Measurements from ENCODE around the gene COL23A1. TPM values are rescaled to one million over a fixed set of nuclear protein-coding genes. Genes with fewer than 3 reads are reported as not detected.
"Not testable (repeated sequence)": the region's sequence is repeated elsewhere in the genome, so short reads cannot be mapped to it uniquely, and the experiment has no call there.

Gene COL23A1
- total RNA-seq, 1 experiment from 2014 or later: 15.0 TPM

DNA sequence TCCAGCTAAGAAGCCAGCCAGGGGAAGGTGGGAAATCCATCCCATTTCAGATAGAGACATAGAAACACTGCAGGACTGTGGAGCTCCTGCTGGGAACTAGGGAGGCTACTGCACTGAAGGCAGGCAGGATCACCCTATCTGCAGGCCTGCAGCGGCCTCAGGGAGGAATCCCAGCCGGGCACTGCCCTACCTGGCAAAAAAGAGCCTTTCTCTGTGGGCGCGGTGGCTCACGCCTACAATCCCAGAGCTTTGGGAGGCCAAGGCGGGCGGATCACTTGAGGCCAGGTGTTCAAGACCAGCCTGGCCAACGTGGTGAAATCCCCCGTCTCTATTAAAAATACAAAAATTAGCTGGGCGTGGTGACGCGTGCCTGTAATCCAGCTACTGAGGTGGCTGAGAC lies 286.2 kb downstream of the COL23A1 start:
- Mint-ChIP-seq H3K36me3 (peaks cover 2% of the 10 kb centered on the region; the same call in 1 of the 2 replicates), H3K4me1 (peaks cover 13% of the 10 kb centered on the region), H3K27ac (no peak overlapping the region), H3K4me3 (no peak overlapping the region), H3K27me3 (ENCODE audit: low read depth) (no peaks in the 10 kb centered on the region), H3K9me3 (peaks cover 8% of the 10 kb centered on the region; the same call in 1 of the 2 replicates)
- no peak for ATAC-seq
- POLR2A ChIA-PET: no interaction called here
- DNase-seq (ENCODE audit: low spot score): peak; percentile 6
- TF ChIP-seq ZNF121 (CRISPR knock-in tag; IDR thresholded peaks at IDR 0.05) (no peak), ZNF317 (CRISPR knock-in tag; IDR thresholded peaks at IDR 0.05; ENCODE audit: borderline replicate concordance, low read depth) (no peak), ZNF138 (CRISPR knock-in tag; conservative IDR thresholded peaks at IDR 0.05) (no peak), ZNF232 (CRISPR knock-in tag; IDR thresholded peaks at IDR 0.05) (no peak), ZNF671 (CRISPR knock-in tag; IDR thresholded peaks at IDR 0.05) (no peak), NR2C2 (CRISPR knock-in tag; IDR thresholded peaks at IDR 0.05) (no peak)
- TF ChIP-seq, protein P1, sequence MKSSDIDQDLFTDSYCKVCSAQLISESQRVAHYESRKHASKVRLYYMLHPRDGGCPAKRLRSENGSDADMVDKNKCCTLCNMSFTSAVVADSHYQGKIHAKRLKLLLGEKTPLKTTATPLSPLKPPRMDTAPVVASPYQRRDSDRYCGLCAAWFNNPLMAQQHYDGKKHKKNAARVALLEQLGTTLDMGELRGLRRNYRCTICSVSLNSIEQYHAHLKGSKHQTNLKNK (CRISPR knock-in tag; IDR thresholded peaks at IDR 0.05): no peak
- TF ChIP-seq, protein P2, sequence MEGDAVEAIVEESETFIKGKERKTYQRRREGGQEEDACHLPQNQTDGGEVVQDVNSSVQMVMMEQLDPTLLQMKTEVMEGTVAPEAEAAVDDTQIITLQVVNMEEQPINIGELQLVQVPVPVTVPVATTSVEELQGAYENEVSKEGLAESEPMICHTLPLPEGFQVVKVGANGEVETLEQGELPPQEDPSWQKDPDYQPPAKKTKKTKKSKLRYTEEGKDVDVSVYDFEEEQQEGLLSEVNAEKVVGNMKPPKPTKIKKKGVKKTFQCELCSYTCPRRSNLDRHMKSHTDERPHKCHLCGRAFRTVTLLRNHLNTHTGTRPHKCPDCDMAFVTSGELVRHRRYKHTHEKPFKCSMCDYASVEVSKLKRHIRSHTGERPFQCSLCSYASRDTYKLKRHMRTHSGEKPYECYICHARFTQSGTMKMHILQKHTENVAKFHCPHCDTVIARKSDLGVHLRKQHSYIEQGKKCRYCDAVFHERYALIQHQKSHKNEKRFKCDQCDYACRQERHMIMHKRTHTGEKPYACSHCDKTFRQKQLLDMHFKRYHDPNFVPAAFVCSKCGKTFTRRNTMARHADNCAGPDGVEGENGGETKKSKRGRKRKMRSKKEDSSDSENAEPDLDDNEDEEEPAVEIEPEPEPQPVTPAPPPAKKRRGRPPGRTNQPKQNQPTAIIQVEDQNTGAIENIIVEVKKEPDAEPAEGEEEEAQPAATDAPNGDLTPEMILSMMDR (IDR thresholded peaks at IDR 0.05): no peak
- TF ChIP-seq, protein P3, sequence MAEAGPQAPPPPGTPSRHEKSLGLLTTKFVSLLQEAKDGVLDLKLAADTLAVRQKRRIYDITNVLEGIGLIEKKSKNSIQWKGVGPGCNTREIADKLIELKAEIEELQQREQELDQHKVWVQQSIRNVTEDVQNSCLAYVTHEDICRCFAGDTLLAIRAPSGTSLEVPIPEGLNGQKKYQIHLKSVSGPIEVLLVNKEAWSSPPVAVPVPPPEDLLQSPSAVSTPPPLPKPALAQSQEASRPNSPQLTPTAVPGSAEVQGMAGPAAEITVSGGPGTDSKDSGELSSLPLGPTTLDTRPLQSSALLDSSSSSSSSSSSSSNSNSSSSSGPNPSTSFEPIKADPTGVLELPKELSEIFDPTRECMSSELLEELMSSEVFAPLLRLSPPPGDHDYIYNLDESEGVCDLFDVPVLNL (CRISPR knock-in tag; IDR thresholded peaks at IDR 0.05; ENCODE audit: borderline replicate concordance, low read depth): no peak
- TF ChIP-seq, protein P4, sequence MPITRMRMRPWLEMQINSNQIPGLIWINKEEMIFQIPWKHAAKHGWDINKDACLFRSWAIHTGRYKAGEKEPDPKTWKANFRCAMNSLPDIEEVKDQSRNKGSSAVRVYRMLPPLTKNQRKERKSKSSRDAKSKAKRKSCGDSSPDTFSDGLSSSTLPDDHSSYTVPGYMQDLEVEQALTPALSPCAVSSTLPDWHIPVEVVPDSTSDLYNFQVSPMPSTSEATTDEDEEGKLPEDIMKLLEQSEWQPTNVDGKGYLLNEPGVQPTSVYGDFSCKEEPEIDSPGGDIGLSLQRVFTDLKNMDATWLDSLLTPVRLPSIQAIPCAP (CRISPR knock-in tag; IDR thresholded peaks at IDR 0.05): no peak
- TF ChIP-seq, protein P5, sequence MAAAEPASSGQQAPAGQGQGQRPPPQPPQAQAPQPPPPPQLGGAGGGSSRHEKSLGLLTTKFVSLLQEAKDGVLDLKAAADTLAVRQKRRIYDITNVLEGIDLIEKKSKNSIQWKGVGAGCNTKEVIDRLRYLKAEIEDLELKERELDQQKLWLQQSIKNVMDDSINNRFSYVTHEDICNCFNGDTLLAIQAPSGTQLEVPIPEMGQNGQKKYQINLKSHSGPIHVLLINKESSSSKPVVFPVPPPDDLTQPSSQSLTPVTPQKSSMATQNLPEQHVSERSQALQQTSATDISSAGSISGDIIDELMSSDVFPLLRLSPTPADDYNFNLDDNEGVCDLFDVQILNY (CRISPR knock-in tag; IDR thresholded peaks at IDR 0.05): no peak
- TF ChIP-seq, protein P6, sequence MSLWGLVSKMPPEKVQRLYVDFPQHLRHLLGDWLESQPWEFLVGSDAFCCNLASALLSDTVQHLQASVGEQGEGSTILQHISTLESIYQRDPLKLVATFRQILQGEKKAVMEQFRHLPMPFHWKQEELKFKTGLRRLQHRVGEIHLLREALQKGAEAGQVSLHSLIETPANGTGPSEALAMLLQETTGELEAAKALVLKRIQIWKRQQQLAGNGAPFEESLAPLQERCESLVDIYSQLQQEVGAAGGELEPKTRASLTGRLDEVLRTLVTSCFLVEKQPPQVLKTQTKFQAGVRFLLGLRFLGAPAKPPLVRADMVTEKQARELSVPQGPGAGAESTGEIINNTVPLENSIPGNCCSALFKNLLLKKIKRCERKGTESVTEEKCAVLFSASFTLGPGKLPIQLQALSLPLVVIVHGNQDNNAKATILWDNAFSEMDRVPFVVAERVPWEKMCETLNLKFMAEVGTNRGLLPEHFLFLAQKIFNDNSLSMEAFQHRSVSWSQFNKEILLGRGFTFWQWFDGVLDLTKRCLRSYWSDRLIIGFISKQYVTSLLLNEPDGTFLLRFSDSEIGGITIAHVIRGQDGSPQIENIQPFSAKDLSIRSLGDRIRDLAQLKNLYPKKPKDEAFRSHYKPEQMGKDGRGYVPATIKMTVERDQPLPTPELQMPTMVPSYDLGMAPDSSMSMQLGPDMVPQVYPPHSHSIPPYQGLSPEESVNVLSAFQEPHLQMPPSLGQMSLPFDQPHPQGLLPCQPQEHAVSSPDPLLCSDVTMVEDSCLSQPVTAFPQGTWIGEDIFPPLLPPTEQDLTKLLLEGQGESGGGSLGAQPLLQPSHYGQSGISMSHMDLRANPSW (CRISPR knock-in tag; conservative IDR thresholded peaks at IDR 0.05; ENCODE audit: low read depth): no peak
- CTCF ChIA-PET: interaction anchor here (0.6 to 1.9 kb wide), 5 partner anchors 20 to 536 kb away, joined by 3 to 4 read pairs (median 3); partner anchors contain the start of gene COL23A1

DNA sequence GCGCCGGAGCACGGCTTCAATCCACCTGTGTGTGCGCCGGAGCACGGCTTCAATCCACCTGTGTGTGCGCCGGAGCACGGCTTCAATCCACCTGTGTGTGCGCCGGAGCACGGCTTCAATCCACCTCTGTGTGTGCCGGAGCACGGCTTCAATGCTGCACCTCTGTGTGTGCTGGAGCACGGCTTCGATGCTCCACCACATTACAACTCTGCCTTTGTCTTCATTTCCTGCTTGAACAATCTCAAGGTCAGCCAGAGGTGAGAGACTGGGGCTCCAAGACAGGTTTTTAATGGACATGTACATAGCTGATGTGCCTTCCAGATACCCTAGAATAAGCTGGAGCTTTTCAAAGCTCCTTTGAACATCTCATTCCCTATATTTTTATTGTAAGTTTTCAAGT lies 287.9 kb downstream of the COL23A1 start:
- H3K4me3 Mint-ChIP-seq; H3K9me3 Mint-ChIP-seq; POLR2A ChIA-PET; H3K27ac Mint-ChIP-seq; H3K27me3 Mint-ChIP-seq (ENCODE audit: low read depth); DNase-seq (ENCODE audit: low spot score); H3K36me3 Mint-ChIP-seq; ATAC-seq; H3K4me1 Mint-ChIP-seq: not testable (repeated sequence)
- CTCF ChIA-PET: interaction anchor here (0.6 to 2.0 kb wide), 3 partner anchors 18 to 365 kb away, joined by 4 to 7 read pairs (median 4); no protein-coding TSS in a partner anchor

DNA sequence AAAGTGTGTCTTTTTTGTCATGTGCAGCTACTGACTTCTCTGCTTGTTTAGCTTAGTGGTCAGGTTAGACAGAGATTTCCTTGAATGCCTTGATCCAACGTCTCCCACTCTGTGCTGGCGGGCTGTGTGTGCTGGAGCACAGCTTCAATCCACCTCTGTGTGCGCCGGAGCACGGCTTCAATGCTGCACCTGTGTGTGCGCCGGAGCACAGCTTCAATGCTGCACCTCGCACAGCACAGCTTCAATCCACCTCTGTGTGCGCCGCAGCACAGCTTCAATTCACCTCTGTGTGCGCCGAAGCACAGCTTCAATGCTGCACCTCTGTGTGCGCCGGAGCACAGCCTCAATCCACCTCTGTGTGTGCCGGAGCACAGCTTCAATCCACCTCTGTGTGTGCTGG lies 288.6 kb downstream of the COL23A1 start:
- ATAC-seq (no peak), DNase-seq (ENCODE audit: low spot score) (peak; percentile 9)
- Mint-ChIP-seq H3K36me3 (peaks cover 2% of the 10 kb centered on the region; the same call in 1 of the 2 replicates), H3K27me3 (ENCODE audit: low read depth) (no peaks in the 10 kb centered on the region), H3K4me3 (no peak overlapping the region), H3K4me1 (peaks cover 4% of the 10 kb centered on the region; the same call in 1 of the 2 replicates), H3K27ac (peak overlapping the region; percentile 3; the same call in 1 of the 2 replicates), H3K9me3 (peaks cover 8% of the 10 kb centered on the region; the same call in 1 of the 2 replicates)
- ChIA-PET CTCF (interaction anchor here (0.6 to 2.0 kb wide), 3 partner anchors 18 to 364 kb away, joined by 3 to 7 read pairs (median 4); no protein-coding TSS in a partner anchor), POLR2A (no interaction called here)
- TF ChIP-seq EMX1 (CRISPR knock-in tag; IDR thresholded peaks at IDR 0.05): no peak
- TF ChIP-seq, protein P7, sequence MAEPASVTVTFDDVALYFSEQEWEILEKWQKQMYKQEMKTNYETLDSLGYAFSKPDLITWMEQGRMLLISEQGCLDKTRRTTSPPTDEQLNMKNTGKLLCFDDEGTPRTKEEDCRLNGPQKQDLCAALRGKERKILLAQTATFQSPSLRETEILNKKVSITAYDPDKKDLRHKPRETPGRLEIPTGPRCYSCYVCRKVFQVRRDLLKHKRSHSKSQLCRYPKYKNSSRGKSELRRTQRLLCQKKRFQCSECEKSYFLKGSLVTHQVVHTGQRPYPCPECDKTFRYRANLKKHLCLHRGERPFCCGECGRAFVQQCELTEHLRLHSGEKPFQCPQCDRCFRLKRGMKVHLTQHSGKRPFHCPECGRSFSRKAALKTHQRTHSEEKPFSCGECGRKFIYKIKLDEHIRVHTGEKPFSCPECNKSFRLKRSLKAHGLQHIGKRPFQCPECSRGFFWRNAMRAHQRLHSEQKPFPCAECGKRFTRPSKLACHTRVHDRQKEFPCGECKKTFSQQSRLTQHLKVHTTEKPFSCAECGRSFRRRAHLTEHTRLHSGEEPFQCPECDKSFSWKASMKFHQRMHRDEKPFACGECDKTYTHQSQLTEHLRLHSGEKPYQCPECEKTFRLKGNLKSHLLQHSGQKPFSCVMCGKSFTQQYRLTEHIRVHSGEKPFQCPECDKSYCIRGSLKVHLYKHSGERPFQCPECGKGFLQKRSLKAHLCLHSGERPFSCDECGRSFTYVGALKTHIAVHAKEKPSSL (CRISPR knock-in tag; conservative IDR thresholded peaks at IDR 0.05): no peak
- TF ChIP-seq, protein P4 (CRISPR knock-in tag; IDR thresholded peaks at IDR 0.05): no peak
- no peak for TF ChIP-seq SMAD3 (CRISPR knock-in tag; IDR thresholded peaks at IDR 0.05; ENCODE audit: borderline replicate concordance)
- TF ChIP-seq SP1 (CRISPR knock-in tag; conservative IDR thresholded peaks at IDR 0.05): no peak
